HUES64 (cell line): ENCODE measurements around the gene IGF2R.

Experiments used
- H3K27ac ChIP-seq: 2 replicates; pipeline ENCODE4 v1.7.0; 2013; ENCODE audit warnings: low read depth, low read length, inconsistent platforms
- H3K27me3 ChIP-seq: 2 replicates; pipeline ENCODE4 v1.6.1; 2013; ENCODE audit warnings: mild to moderate bottlenecking, low read length; ENCODE audit not compliant: insufficient read depth
- H3K36me3 ChIP-seq: 2 replicates; pipeline ENCODE4 v1.6.1; 2013; ENCODE audit warnings: mild to moderate bottlenecking, low read length; ENCODE audit not compliant: insufficient read depth
- H3K4me1 ChIP-seq: 2 replicates; pipeline ENCODE4 v1.6.1; 2013; ENCODE audit warnings: mild to moderate bottlenecking, low read length, moderate library complexity; ENCODE audit not compliant: insufficient read depth
- H3K4me3 ChIP-seq: 2 replicates; pipeline ENCODE4 v1.5.1; 2013; ENCODE audit warnings: mild to moderate bottlenecking, low read length, moderate library complexity
- H3K9ac ChIP-seq: 2 replicates; pipeline ENCODE4 v1.6.1; 2013; ENCODE audit warnings: mild to moderate bottlenecking, low read depth, low read length
- H3K9me3 ChIP-seq: 2 replicates; pipeline ENCODE4 v1.6.1; 2013; ENCODE audit warnings: low read depth, low read length; ENCODE audit not compliant: insufficient read depth
- WGBS: fragments of 150-250, 120-280 bp; methylation state at CpG from one replicate; pipeline ENCODE4 v1.1.7; 2013; ENCODE audit warnings: missing lambda C conversion rate; 5-methylcytosine and 5-hydroxymethylcytosine counted together

The IGF2R gene

GRCh38 chr6:159969204-159969912, 476 bp downstream of the IGF2R start:
- Histone ChIP-seq H3K27me3 (peaks cover 29% of the 10 kb centered on the region), H3K9ac (peak overlapping the region; percentile 86), H3K36me3 (no peaks in the 10 kb centered on the region), H3K4me3 (peak overlapping the region; percentile 76), H3K9me3 (no peaks in the 10 kb centered on the region), H3K27ac (peak overlapping the region; percentile 73; the same call in 1 of the 2 replicates), H3K4me1 (peaks cover 35% of the 10 kb centered on the region)
- WGBS = under 1% methylated on average over 91 of the region's 91 CpGs

- H3K9me3 ChIP-seq = no peaks in the 10 kb centered on the region
- H3K36me3 ChIP-seq = no peaks in the 10 kb centered on the region
- peaks cover 41% of the 10 kb centered on the region for H3K4me1 ChIP-seq
- peak overlapping the region; percentile 76 for H3K4me3 ChIP-seq
- WGBS = 4% methylated on average over 7 of the region's 8 CpGs
- no peak overlapping the region; the same call in 1 of the 2 replicates for H3K27ac ChIP-seq
- peaks cover 23% of the 10 kb centered on the region for H3K27me3 ChIP-seq
- H3K9ac ChIP-seq = peak overlapping the region; percentile 86; the same call in 1 of the 2 replicates
Observed at GRCh38 chr6:159969921-159970320, 1.0 kb downstream of the IGF2R start.

GRCh38 chr6:159970659-159971063, 1.8 kb downstream of the IGF2R start:
- peak overlapping the region; percentile 86; the same call in 1 of the 2 replicates for H3K9ac ChIP-seq
- WGBS = 93% methylated on average over 16 of the region's 18 CpGs
- H3K27ac ChIP-seq = no peak overlapping the region
- no peaks in the 10 kb centered on the region for H3K36me3 ChIP-seq
- H3K9me3 ChIP-seq = no peaks in the 10 kb centered on the region
- peaks cover 41% of the 10 kb centered on the region for H3K4me1 ChIP-seq
- peaks cover 16% of the 10 kb centered on the region; the same call in 1 of the 2 replicates for H3K27me3 ChIP-seq
- peak overlapping the region; percentile 76 for H3K4me3 ChIP-seq

GRCh38 chr6:159971341-159972178, 2.7 kb downstream of the IGF2R start:
- H3K36me3 ChIP-seq = no peaks in the 10 kb centered on the region
- 92% methylated on average over 12 of the region's 12 CpGs for WGBS
- H3K4me1 ChIP-seq = peaks cover 45% of the 10 kb centered on the region
- no peaks in the 10 kb centered on the region for H3K9me3 ChIP-seq
- H3K27me3 ChIP-seq = peaks cover 7% of the 10 kb centered on the region; the same call in 1 of the 2 replicates
- no peak overlapping the region for H3K27ac ChIP-seq
- H3K4me3 ChIP-seq = no peak overlapping the region
- no peak overlapping the region for H3K9ac ChIP-seq

- H3K4me1 ChIP-seq = peaks cover 53% of the 10 kb centered on the region
- no peaks in the 10 kb centered on the region for H3K27me3 ChIP-seq
- H3K4me3 ChIP-seq = no peak overlapping the region
- H3K27ac ChIP-seq = no peak overlapping the region
- H3K36me3 ChIP-seq = no peaks in the 10 kb centered on the region
- peak overlapping the region; percentile 24; the same call in 1 of the 2 replicates for H3K9ac ChIP-seq
- H3K9me3 ChIP-seq = no peaks in the 10 kb centered on the region
- 82% methylated on average over 9 of the region's 9 CpGs for WGBS
Observed at GRCh38 chr6:159972506-159973268, 3.8 kb downstream of the IGF2R start.

- H3K9me3 ChIP-seq = no peaks in the 10 kb centered on the region
- H3K4me3 ChIP-seq = no peak overlapping the region
- H3K9ac ChIP-seq = no peak overlapping the region
- peaks cover 56% of the 10 kb centered on the region for H3K4me1 ChIP-seq
- no peaks in the 10 kb centered on the region for H3K36me3 ChIP-seq
- no peaks in the 10 kb centered on the region for H3K27me3 ChIP-seq
- no peak overlapping the region for H3K27ac ChIP-seq
- WGBS = 90% methylated on average over 2 of the region's 2 CpGs
Observed at GRCh38 chr6:159973406-159973805, 4.5 kb downstream of the IGF2R start.

- Histone ChIP-seq H3K4me1 (peaks cover 61% of the 10 kb centered on the region), H3K36me3 (no peaks in the 10 kb centered on the region), H3K27me3 (no peaks in the 10 kb centered on the region), H3K9ac (no peak overlapping the region), H3K27ac (no peak overlapping the region), H3K4me3 (no peak overlapping the region), H3K9me3 (no peaks in the 10 kb centered on the region)
- WGBS = 93% methylated on average over 2 of the region's 2 CpGs
Observed at GRCh38 chr6:159973951-159974350, 5.1 kb downstream of the IGF2R start.

- 90% methylated on average over 7 of the region's 7 CpGs for WGBS
- Histone ChIP-seq H3K4me3 (no peak overlapping the region), H3K4me1 (peaks cover 69% of the 10 kb centered on the region), H3K9ac (no peak overlapping the region), H3K27me3 (no peaks in the 10 kb centered on the region), H3K27ac (no peak overlapping the region), H3K36me3 (no peaks in the 10 kb centered on the region), H3K9me3 (no peaks in the 10 kb centered on the region)
Observed at GRCh38 chr6:159974932-159975331, 6.0 kb downstream of the IGF2R start.

- Histone ChIP-seq H3K4me1 (peaks cover 81% of the 10 kb centered on the region), H3K27ac (no peak overlapping the region)
- 88% methylated on average over 7 of the region's 7 CpGs for WGBS
Observed at GRCh38 chr6:159976686-159977254, 7.9 kb downstream of the IGF2R start.

GRCh38 chr6:159977255-159977903, 8.5 kb downstream of the IGF2R start:
- no peaks in the 10 kb centered on the region for H3K36me3 ChIP-seq
- no peaks in the 10 kb centered on the region for H3K9me3 ChIP-seq
- H3K9ac ChIP-seq = no peak overlapping the region
- no peaks in the 10 kb centered on the region for H3K27me3 ChIP-seq
- 85% methylated on average over 14 of the region's 14 CpGs for WGBS
- H3K4me1 ChIP-seq = peaks cover 78% of the 10 kb centered on the region
- no peak overlapping the region for H3K27ac ChIP-seq
- H3K4me3 ChIP-seq = no peak overlapping the region

More at GRCh38 chr6:159976686-159977254, 7.9 kb downstream of the IGF2R start:
- no peaks in the 10 kb centered on the region for H3K27me3 ChIP-seq
- H3K9ac ChIP-seq = no peak overlapping the region
- no peaks in the 10 kb centered on the region for H3K9me3 ChIP-seq
- no peak overlapping the region for H3K4me3 ChIP-seq
- no peaks in the 10 kb centered on the region for H3K36me3 ChIP-seq
